GM23338 (cell line): ENCODE measurements around the gene SLC25A10. TPM values are rescaled to one million over a fixed set of nuclear protein-coding genes. Genes with fewer than 3 reads are reported as not detected.

ENCODE experiments used
- ATAC-seq: fragments of 200-7000 bp; cut with Tn5 transposase; 3 replicates; pipeline ENCODE4 v1.9.1; 2020
- DNase-seq: peaks from one replicate; pipeline ENCODE4 v3.0.0-alpha.2; 2015; ENCODE audit warnings: low spot score
- H2AFZ ChIP-seq: fragments of 200-600 bp; sonication (generic); 2 replicates; pipeline ENCODE4 v1.8.0; 2016; ENCODE audit warnings: antibody characterized with exemption, mild to moderate bottlenecking, moderate library complexity
- H3F3A ChIP-seq: fragments of 200-600 bp; sonication (generic); replicated peaks from 2 replicates; pipeline ENCODE4 v1.8.0; 2017; ENCODE audit warnings: antibody characterized with exemption, mixed run types, low read depth
- H3K27ac ChIP-seq: fragments of 200-600 bp; sonication (generic); 2 replicates; pipeline ENCODE4 v1.6.1; 2016; ENCODE audit warnings: low read depth
- H3K27me3 ChIP-seq: fragments of 200-600 bp; sonication (generic); 2 replicates; pipeline ENCODE4 v1.8.0; 2016; ENCODE audit warnings: mild to moderate bottlenecking, mixed run types, moderate library complexity; ENCODE audit not compliant: insufficient read depth
- H3K36me3 ChIP-seq: fragments of 200-600 bp; sonication (generic); 2 replicates; pipeline ENCODE4 v1.8.0; 2016; ENCODE audit warnings: mild to moderate bottlenecking; ENCODE audit not compliant: insufficient read depth
- H3K4me1 ChIP-seq: fragments of 200-600 bp; sonication (generic); 2 replicates; pipeline ENCODE4 v1.8.0; 2016; ENCODE audit warnings: mild to moderate bottlenecking, moderate library complexity; ENCODE audit not compliant: insufficient read depth
- H3K4me2 ChIP-seq: fragments of 200-600 bp; sonication (generic); 2 replicates; pipeline ENCODE4 v1.7.1; 2017; ENCODE audit warnings: mixed run types
- H3K4me3 ChIP-seq: fragments of 200-600 bp; sonication (generic); 2 replicates; pipeline ENCODE4 v1.6.1; 2016; ENCODE audit warnings: mixed run types
- H3K79me2 ChIP-seq: fragments of 200-600 bp; sonication (generic); replicated peaks from 2 replicates; pipeline ENCODE4 v1.8.0; 2017; ENCODE audit warnings: mild to moderate bottlenecking; ENCODE audit not compliant: insufficient read depth
- H3K9me2 ChIP-seq: fragments of 200-600 bp; sonication (generic); 2 replicates; pipeline ENCODE4 v1.8.0; 2017; ENCODE audit not compliant: insufficient read depth
- H4K20me1 ChIP-seq: fragments of 200-600 bp; sonication (generic); replicated peaks from 2 replicates; pipeline ENCODE4 v1.8.0; 2017; ENCODE audit warnings: mild to moderate bottlenecking; ENCODE audit not compliant: insufficient read depth
- H3K27ac Mint-ChIP-seq: 2 replicates; pipeline ENCODE4 v1.8.0; 2020; ENCODE audit warnings: inconsistent platforms, mild to moderate bottlenecking, moderate library complexity, mixed read lengths
- H3K27me3 Mint-ChIP-seq: 3 replicates; pipeline ENCODE4 v1.8.0; 2022; ENCODE audit warnings: low read depth, mild to moderate bottlenecking, moderate library complexity, mixed read lengths, inconsistent platforms; ENCODE audit not compliant: insufficient read depth, poor library complexity
- H3K36me3 Mint-ChIP-seq: 3 replicates; pipeline ENCODE4 v1.8.0; 2021; ENCODE audit warnings: low read depth, mild to moderate bottlenecking, inconsistent platforms, moderate library complexity, mixed read lengths
- H3K4me1 Mint-ChIP-seq: 3 replicates; pipeline ENCODE4 v1.8.0; 2020; ENCODE audit warnings: mild to moderate bottlenecking, inconsistent platforms, mixed read lengths
- H3K4me3 Mint-ChIP-seq: 3 replicates; pipeline ENCODE4 v1.8.0; 2021; ENCODE audit warnings: moderate library complexity, mild to moderate bottlenecking, inconsistent platforms, mixed read lengths
- H3K9me3 Mint-ChIP-seq: 3 replicates; pipeline ENCODE4 v1.8.0; 2020; ENCODE audit warnings: moderate library complexity, mild to moderate bottlenecking, inconsistent platforms, mixed read lengths
- CREB1 ChIP-seq: fragments of 250-450 bp; sonication (Bioruptor Pico); IDR thresholded peaks from 2 replicates; pipeline ENCODE4 v1.5.0; 2020; ENCODE audit warnings: low read depth, mild to moderate bottlenecking, moderate library complexity
- ETS1 ChIP-seq: IDR thresholded peaks from 2 replicates; pipeline ENCODE4 v1.6.1; 2016; ENCODE audit warnings: antibody characterized with exemption
- EZH2 ChIP-seq: fragments of 200-600 bp; sonication (generic); IDR thresholded peaks from one replicate; pipeline ENCODE4 v1.8.0; 2017; ENCODE audit warnings: antibody characterized with exemption, mild to moderate bottlenecking, low read depth; ENCODE audit not compliant: unreplicated experiment
- EZH2phosphoT487 ChIP-seq: fragments of 200-600 bp; sonication (generic); IDR thresholded peaks from one replicate; pipeline ENCODE4 v1.8.1; 2018; ENCODE audit warnings: antibody characterized with exemption; ENCODE audit not compliant: unreplicated experiment
- REST ChIP-seq: IDR thresholded peaks from one replicate; pipeline ENCODE4 v1.6.1; 2018; ENCODE audit warnings: antibody characterized with exemption; ENCODE audit not compliant: unreplicated experiment
- STAT1 ChIP-seq: IDR thresholded peaks from one replicate; pipeline ENCODE4 v1.6.1; 2016; ENCODE audit warnings: antibody characterized with exemption; ENCODE audit not compliant: unreplicated experiment
- ZNF462 ChIP-seq: fragments of 250-450 bp; sonication (Bioruptor Pico); IDR thresholded peaks from 2 replicates; pipeline ENCODE4 v1.5.0; 2020; ENCODE audit warnings: mild to moderate bottlenecking, moderate library complexity
- polyA plus RNA-seq: library from polyadenylated mRNA; unstranded; fragments of >200 nt; fragmentation: Nextera tagmentation; extraction: Ambion mirVana; gene quantifications from 2 replicates; pipeline ENCODE4 v1.2.1, GENCODE V29; 2016
- total RNA-seq: library from RNA; depleted of rRNA; stranded (reverse); fragments of >200 nt; shearing (Covaris generic); gene quantifications from 2 replicates; pipeline ENCODE4 v1.2.3, GENCODE V29; 2014

Gene SLC25A10
- total and polyA plus RNA-seq, 2 experiments from 2014 or later: 25.7 to 47.4 TPM

GRCh38 chr17:81690549-81690948, 21.5 kb upstream of the SLC25A10 start:
- no peak for ATAC-seq
- H3K79me2 ChIP-seq: peaks cover 7% of the 10 kb centered on the region

More at GRCh38 chr17:81690549-81690948, 21.5 kb upstream of the SLC25A10 start:
- Histone ChIP-seq H3K27ac (no peak overlapping the region), H3K4me1 (no peaks in the 10 kb centered on the region), H2AFZ (no peak overlapping the region), H3K4me2 (no peak overlapping the region), H4K20me1 (peaks cover 4% of the 10 kb centered on the region; the same call in 1 of the 2 replicates), H3K27me3 (no peaks in the 10 kb centered on the region), H3F3A (peaks cover 2% of the 10 kb centered on the region), H3K36me3 (no peaks in the 10 kb centered on the region), H3K9me2 (no peaks in the 10 kb centered on the region), H3K4me3 (no peak overlapping the region)
- DNase-seq: no peak
- Mint-ChIP-seq H3K9me3 (no peaks in the 10 kb centered on the region; the same call in 2 of the 3 replicates), H3K4me3 (no peak overlapping the region), H3K4me1 (no peaks in the 10 kb centered on the region; the same call in 2 of the 3 replicates), H3K27ac (no peak overlapping the region), H3K27me3 (peaks cover 8% of the 10 kb centered on the region), H3K36me3 (peaks cover 51% of the 10 kb centered on the region)
- TF ChIP-seq REST (no peak), ETS1 (no peak), ZNF462 (CRISPR knock-in tag) (no peak), EZH2 (no peak), STAT1 (no peak), CREB1 (no peak), EZH2phosphoT487 (no peak)
